Measurements from ENCODE around the gene ZCCHC4. TPM values are rescaled to one million over a fixed set of nuclear protein-coding genes. Genes with fewer than 3 reads are reported as not detected.

The ZCCHC4 gene
- 10 to 100 TPM in 3 of 6 donors, 1 to 10 TPM in 3; 7.0 to 41.9 (median 10.6) TPM for total RNA-seq

GRCh38 chr4:25312496-25313200 is at the start of gene ZCCHC4:
TSS of gene ZCCHC4 (plus strand) at chr4:25312774. CDS start at chr4:25312810, 36 bp downstream.
- ATAC-seq (ENCODE audit: low FRiP score in 2 of 2) (peak; percentile 100), DNase-seq (peak; percentile 92 to 97)
- Histone ChIP-seq H3K4me3 (peak within 1 kb of the TSS; percentile 56 to 87 (median 80)), H3K4me1 (peaks cover 8 to 14% (median 8%) of the 10 kb centered on the region in 4 donors), H3K36me3 (peaks cover 0 to 13% (median 9%) of the 10 kb centered on the region in 4 donors), H3K9me3 (no peaks in the 10 kb centered on the region), H3K27ac (peak within 1 kb of the TSS; percentile 59 to 88 (median 80)), H3K27me3 (no peaks in the 10 kb centered on the region)
- 0 to 3% methylated on average over 13 to 40 of the region's 40 CpGs for WGBS, 2 donors
- TF ChIP-seq POLR2A (IDR thresholded peaks at IDR 0.05) = peak in 2 of 4 donors; percentile 41 to 64
- no peak for TF ChIP-seq EP300 (IDR thresholded peaks at IDR 0.05)
- TF ChIP-seq POLR2AphosphoS5 (IDR thresholded peaks at IDR 0.05) = peak in 1 of 2 donors; percentile 73
- TF ChIP-seq CTCF (IDR thresholded peaks at IDR 0.05) = peak; percentile 94 to 99 (median 96)

- no peaks in the 10 kb centered on the region for H3K4me1 ChIP-seq
- H3K9me3 ChIP-seq = no peaks in the 10 kb centered on the region
- 84 to 85% methylated on average over 3 of the region's 3 CpGs for WGBS, 2 donors
- no peak for DNase-seq
- H3K4me3 ChIP-seq = no peak overlapping the region
- no peak overlapping the region for H3K27ac ChIP-seq
- no peaks in the 10 kb centered on the region for H3K27me3 ChIP-seq
- peaks cover 0 to 22% (median 16%) of the 10 kb centered on the region in 4 donors for H3K36me3 ChIP-seq
- TF ChIP-seq EP300 (IDR thresholded peaks at IDR 0.05) = no peak
- no peak for TF ChIP-seq CTCF (IDR thresholded peaks at IDR 0.05)
- TF ChIP-seq POLR2AphosphoS5 (IDR thresholded peaks at IDR 0.05) = no peak
- no peak for TF ChIP-seq POLR2A (IDR thresholded peaks at IDR 0.05)
- ATAC-seq (ENCODE audit: low FRiP score in 2 of 2) = no peak
Measured at GRCh38 chr4:25271866-25272265, 40.7 kb upstream of the ZCCHC4 start.

GRCh38 chr4:25280210-25280609 is 32.4 kb upstream of the ZCCHC4 start:
- no peaks in the 10 kb centered on the region for H3K9me3 ChIP-seq
- 74 to 93% methylated on average over 4 of the region's 4 CpGs for WGBS, 2 donors
- H3K27ac ChIP-seq = no peak overlapping the region
- no peaks in the 10 kb centered on the region for H3K27me3 ChIP-seq
- H3K36me3 ChIP-seq = peaks cover 0 to 18% (median 6%) of the 10 kb centered on the region in 4 donors
- H3K4me1 ChIP-seq = peaks cover 0 to 6% (median 0%) of the 10 kb centered on the region in 4 donors
- H3K4me3 ChIP-seq = no peak overlapping the region
- DNase-seq (no peak), ATAC-seq (ENCODE audit: low FRiP score in 2 of 2) (no peak)
- TF ChIP-seq CTCF (IDR thresholded peaks at IDR 0.05) (no peak), POLR2A (IDR thresholded peaks at IDR 0.05) (no peak), POLR2AphosphoS5 (IDR thresholded peaks at IDR 0.05) (no peak), EP300 (IDR thresholded peaks at IDR 0.05) (no peak)

GRCh38 chr4:25283948-25284347 is 28.6 kb upstream of the ZCCHC4 start:
- ATAC-seq (ENCODE audit: low FRiP score in 2 of 2) = no peak
- DNase-seq = no peak
- H3K9me3 ChIP-seq = no peaks in the 10 kb centered on the region
- no peak overlapping the region for H3K4me3 ChIP-seq
- TF ChIP-seq CTCF (IDR thresholded peaks at IDR 0.05) (no peak), POLR2AphosphoS5 (IDR thresholded peaks at IDR 0.05) (no peak), EP300 (IDR thresholded peaks at IDR 0.05) (no peak), POLR2A (IDR thresholded peaks at IDR 0.05) (no peak)
- WGBS, 2 donors = 62 to 66% methylated on average over 3 of the region's 3 CpGs
- H3K27me3 ChIP-seq = no peaks in the 10 kb centered on the region
- H3K4me1 ChIP-seq = peaks cover 0 to 6% (median 0%) of the 10 kb centered on the region in 4 donors
- peaks cover 0 to 11% (median 6%) of the 10 kb centered on the region in 4 donors for H3K36me3 ChIP-seq
- H3K27ac ChIP-seq = no peak overlapping the region
